NB4 (cell line): ENCODE measurements around the gene C2CD2L.

Source experiments
- POLR2A ChIP-seq: IDR thresholded peaks from 2 replicates; pipeline ENCODE4 v1.6.1; 2011; ENCODE audit warnings: mild to moderate bottlenecking; ENCODE audit not compliant: insufficient read length; ENCODE audit errors: extremely low read depth
- TF ChIP-seq, protein P1 (sequence below): IDR thresholded peaks from one replicate; pipeline ENCODE4 v1.5.1; 2012; ENCODE audit warnings: low read depth, low read length

DNA sequence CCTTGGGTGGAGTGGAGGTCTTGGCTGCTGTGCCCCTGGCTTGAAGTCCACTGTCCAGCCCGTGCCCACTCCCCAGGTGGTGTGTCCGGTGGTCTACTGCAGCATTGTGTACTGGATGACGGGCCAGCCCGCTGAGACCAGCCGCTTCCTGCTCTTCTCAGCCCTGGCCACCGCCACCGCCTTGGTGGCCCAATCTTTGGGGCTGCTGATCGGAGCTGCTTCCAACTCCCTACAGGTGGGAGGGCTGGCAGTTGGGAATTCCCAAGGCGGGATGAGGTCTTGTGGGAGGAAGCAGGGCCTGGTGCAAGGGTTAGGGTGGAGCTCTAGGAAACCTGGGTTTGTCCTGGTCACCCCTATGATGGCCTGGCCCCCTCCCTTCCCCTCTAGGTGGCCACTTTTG, 53.0 kb downstream of the C2CD2L start:
- TF ChIP-seq, protein P1, sequence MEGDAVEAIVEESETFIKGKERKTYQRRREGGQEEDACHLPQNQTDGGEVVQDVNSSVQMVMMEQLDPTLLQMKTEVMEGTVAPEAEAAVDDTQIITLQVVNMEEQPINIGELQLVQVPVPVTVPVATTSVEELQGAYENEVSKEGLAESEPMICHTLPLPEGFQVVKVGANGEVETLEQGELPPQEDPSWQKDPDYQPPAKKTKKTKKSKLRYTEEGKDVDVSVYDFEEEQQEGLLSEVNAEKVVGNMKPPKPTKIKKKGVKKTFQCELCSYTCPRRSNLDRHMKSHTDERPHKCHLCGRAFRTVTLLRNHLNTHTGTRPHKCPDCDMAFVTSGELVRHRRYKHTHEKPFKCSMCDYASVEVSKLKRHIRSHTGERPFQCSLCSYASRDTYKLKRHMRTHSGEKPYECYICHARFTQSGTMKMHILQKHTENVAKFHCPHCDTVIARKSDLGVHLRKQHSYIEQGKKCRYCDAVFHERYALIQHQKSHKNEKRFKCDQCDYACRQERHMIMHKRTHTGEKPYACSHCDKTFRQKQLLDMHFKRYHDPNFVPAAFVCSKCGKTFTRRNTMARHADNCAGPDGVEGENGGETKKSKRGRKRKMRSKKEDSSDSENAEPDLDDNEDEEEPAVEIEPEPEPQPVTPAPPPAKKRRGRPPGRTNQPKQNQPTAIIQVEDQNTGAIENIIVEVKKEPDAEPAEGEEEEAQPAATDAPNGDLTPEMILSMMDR: no peak
- TF ChIP-seq POLR2A: no peak
